Measurements from ENCODE around the gene C1orf116. TPM values are rescaled to one million over a fixed set of nuclear protein-coding genes. Genes with fewer than 3 reads are reported as not detected.
A peak's percentile ranks its signal among the peaks of the same experiment; 100 is the strongest.

The C1orf116 gene
- polyA plus RNA-seq, 6 donors from 2014 or later: 0.08 to 2.3 (median 0.12) TPM; not detected in 2

DNA sequence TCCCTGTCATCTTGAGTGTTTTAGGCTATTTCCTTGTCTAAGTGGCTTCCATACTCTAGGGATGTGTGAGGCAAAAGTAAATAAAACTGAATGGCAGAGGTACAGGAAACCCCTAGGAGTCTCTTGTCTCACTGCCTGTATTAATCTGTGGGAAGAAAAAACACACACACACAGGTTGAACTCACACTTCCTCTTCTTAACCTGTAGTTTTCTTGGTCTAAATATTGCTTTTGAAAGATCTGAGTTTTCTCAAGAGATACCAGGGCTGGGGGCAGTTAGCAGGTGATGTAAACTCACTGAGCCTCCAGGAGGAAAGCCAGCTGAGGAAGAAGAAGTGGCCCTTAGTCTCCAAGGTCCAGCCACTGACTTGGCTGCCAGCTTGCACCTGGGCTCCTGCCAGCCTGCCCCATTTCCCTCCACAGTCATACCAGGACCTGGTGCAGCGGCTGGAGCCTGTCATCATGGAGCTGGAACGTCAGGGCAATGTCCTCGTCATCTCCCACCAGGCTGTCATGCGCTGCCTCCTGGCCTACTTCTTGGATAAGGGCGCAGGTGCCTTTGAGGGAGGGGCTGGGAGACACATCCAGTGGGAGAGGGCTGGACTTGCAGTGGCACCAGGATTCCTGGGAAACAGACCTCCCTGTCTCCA is 37.4 kb upstream of the C1orf116 start:
- peaks cover 18 to 31% (median 24%) of the 10 kb centered on the region in 3 donors for H3K4me1 Mint-ChIP-seq
- H3K27me3 Mint-ChIP-seq: no peaks in the 10 kb centered on the region
- peak overlapping the region in 5 of 6 donors; percentile 4 to 71 (median 38) for H3K27ac Mint-ChIP-seq
- peaks cover 13 to 15% of the 10 kb centered on the region in 2 donors for H3K36me3 Mint-ChIP-seq
- no peak for DNase-seq
- no peaks in the 10 kb centered on the region for H3K9me3 Mint-ChIP-seq
- H3K4me3 Mint-ChIP-seq: peak overlapping the region in 5 of 8 donors; percentile 3 to 49 (median 26)
- ATAC-seq (ENCODE audit: low read depth in 2 of 2): peak; percentile 77 to 81

DNA sequence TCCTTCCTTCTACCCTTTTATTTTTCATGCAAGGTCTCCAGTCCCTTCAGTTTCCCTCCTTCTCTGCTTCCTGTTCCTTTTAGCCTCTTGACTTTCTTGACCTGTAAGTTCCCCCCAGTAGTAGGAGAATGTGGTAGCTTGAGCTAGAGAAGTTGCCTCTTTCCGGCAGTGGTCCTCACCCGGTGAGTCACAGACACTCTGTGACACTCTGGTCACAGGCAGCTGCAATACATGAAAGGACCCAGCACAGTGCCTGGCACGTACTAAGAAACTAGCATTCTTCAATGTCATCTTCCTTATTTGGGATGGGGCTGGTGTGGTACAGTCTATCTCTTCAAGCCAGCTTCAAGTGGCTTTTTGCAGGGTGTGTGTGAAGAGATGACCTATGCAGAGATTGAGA is 36.5 kb upstream of the C1orf116 start:
- H3K36me3 Mint-ChIP-seq: peaks cover 13 to 15% of the 10 kb centered on the region in 2 donors
- peaks cover 18 to 31% (median 24%) of the 10 kb centered on the region in 3 donors for H3K4me1 Mint-ChIP-seq

DNA sequence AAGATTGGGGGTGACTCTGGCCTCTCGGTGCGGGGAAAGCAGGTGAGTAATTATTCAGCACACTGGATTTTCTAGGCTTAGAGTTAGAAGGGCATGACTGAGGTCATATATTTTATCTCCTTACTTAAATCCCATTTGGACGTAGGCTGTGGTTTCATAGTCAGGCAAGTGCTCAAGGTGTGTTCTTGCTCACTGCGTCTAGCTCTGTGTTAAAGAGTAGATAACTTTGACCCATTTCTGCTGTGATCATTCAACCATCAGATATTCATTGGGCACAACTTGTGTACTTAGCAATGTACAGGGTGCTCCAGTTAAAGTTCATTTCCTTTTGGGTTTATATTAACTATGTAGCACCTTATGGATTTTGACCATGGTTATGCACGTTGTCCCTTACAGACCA is 35.1 kb upstream of the C1orf116 start:
- DNase-seq (no peak), ATAC-seq (ENCODE audit: low read depth in 2 of 2) (no peak)
- peak overlapping the region in 1 of 6 donors; percentile 36 for H3K27ac Mint-ChIP-seq
- H3K27me3 Mint-ChIP-seq: no peaks in the 10 kb centered on the region
- peaks cover 21 to 23% of the 10 kb centered on the region in 2 donors for H3K36me3 Mint-ChIP-seq
- no peaks in the 10 kb centered on the region for H3K9me3 Mint-ChIP-seq
- H3K4me1 Mint-ChIP-seq: peaks cover 18 to 31% (median 24%) of the 10 kb centered on the region in 3 donors
- no peak overlapping the region for H3K4me3 Mint-ChIP-seq

More for the DNA sequence above, 36.5 kb upstream of the C1orf116 start:
- Mint-ChIP-seq H3K9me3 (no peaks in the 10 kb centered on the region), H3K27me3 (no peaks in the 10 kb centered on the region), H3K4me3 (peak overlapping the region in 2 of 8 donors; percentile 20 to 51), H3K27ac (peak overlapping the region in 2 of 6 donors; percentile 4 to 13)
- no peak for DNase-seq
- ATAC-seq (ENCODE audit: low read depth in 2 of 2): no peak

DNA sequence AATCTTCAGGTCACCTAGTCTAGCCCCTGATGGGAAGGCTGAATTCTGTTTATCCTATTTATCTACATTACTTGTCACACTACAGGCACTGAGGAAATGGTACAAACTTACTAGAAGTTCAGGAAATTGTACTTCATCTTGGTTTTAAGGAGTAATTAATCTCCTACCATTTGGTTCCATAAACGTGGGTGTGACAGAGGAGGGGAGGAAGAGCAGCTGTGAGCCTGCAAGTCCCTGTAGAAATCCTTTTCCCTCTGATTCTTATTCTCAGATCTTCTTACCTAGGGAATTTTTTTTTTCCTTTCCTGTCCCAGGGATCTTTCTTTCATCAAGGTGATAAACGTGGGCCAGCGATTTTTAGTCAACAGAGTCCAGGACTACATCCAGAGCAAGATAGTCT is 34.6 kb upstream of the C1orf116 start:
- Mint-ChIP-seq H3K9me3 (no peaks in the 10 kb centered on the region), H3K4me1 (peaks cover 18 to 31% (median 24%) of the 10 kb centered on the region in 3 donors), H3K4me3 (no peak overlapping the region), H3K27me3 (no peaks in the 10 kb centered on the region), H3K27ac (peak overlapping the region in 1 of 6 donors; percentile 36), H3K36me3 (peaks cover 26 to 28% of the 10 kb centered on the region in 2 donors)
- DNase-seq: no peak
- ATAC-seq (ENCODE audit: low read depth in 2 of 2): no peak

DNA sequence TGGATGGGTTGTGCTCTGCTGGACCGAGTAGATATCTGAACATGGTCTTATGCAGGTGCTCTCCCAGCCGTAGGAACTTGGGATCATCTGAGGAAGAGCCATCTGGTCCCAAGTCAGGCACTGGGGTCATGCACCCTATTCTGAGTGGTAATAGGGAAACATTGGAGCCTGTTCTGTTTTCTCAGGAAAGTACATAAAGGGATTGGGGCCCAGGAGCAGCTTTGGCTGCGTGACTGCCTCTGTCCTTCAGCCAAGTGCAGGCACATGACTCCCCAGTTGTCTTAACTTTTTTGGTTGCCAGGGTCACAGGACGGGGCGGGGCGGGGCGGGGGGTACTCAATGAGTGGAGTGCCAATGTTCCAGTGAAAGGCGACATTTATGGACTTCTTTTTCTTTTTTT is 32.0 kb upstream of the C1orf116 start:
- no peaks in the 10 kb centered on the region for H3K9me3 Mint-ChIP-seq
- peaks cover 3 to 9% (median 7%) of the 10 kb centered on the region in 3 donors for H3K4me1 Mint-ChIP-seq
- ATAC-seq (ENCODE audit: low read depth in 2 of 2): no peak
- H3K4me3 Mint-ChIP-seq: no peak overlapping the region
- H3K27me3 Mint-ChIP-seq: no peaks in the 10 kb centered on the region
- no peak for DNase-seq
- H3K36me3 Mint-ChIP-seq: peaks cover 26 to 32% of the 10 kb centered on the region in 2 donors
- H3K27ac Mint-ChIP-seq: no peak overlapping the region

DNA sequence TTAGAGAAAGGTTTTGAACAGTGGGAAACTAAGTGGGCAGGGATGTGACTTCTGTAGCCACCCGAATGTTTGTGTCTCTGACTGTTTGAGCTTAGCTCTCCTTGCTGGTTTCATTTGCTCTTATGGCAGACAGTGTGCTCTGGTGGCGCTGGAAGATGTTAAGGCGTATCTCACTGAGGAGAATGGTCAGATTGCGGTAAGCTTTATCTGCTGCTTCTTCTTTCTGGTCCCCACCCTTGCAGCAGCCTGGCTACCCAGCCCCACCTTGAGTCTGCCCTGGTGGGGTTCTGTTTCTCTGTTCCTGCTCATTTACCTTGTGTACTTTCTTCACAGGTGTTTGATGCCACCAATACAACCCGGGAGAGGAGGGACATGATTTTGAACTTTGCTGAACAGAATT is 30.5 kb upstream of the C1orf116 start:
- Mint-ChIP-seq H3K9me3 (no peaks in the 10 kb centered on the region), H3K27me3 (no peaks in the 10 kb centered on the region), H3K27ac (no peak overlapping the region), H3K4me3 (no peak overlapping the region), H3K4me1 (peaks cover 4 to 12% (median 8%) of the 10 kb centered on the region in 3 donors), H3K36me3 (peaks cover 22 to 25% of the 10 kb centered on the region in 2 donors)
- ATAC-seq (ENCODE audit: low read depth in 2 of 2): no peak
- DNase-seq: no peak

DNA sequence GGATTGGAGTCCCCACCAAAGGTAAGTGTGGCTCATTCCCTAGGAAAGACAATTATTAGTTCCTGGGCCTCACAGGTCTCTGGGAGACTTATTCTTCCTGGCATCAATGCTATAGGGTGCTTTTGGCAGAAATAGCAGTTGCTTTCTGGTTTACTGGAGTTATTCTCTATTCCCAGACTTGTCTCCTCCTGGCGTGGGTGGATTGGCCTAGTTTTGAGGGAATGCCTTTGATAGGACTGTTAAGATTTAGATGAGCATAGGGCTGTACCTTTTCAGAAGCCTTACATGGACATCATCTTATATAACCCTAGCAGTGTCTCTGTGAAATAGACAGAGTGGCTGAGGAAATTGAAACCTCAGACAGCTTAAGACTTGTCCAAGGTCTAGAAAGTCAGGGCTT is 29.5 kb upstream of the C1orf116 start:
- DNase-seq (no peak), ATAC-seq (ENCODE audit: low read depth in 2 of 2) (no peak)
- Mint-ChIP-seq H3K9me3 (no peaks in the 10 kb centered on the region), H3K4me1 (peaks cover 4 to 12% (median 8%) of the 10 kb centered on the region in 3 donors), H3K36me3 (peaks cover 17 to 19% of the 10 kb centered on the region in 2 donors), H3K27ac (no peak overlapping the region), H3K27me3 (no peaks in the 10 kb centered on the region), H3K4me3 (no peak overlapping the region)

DNA sequence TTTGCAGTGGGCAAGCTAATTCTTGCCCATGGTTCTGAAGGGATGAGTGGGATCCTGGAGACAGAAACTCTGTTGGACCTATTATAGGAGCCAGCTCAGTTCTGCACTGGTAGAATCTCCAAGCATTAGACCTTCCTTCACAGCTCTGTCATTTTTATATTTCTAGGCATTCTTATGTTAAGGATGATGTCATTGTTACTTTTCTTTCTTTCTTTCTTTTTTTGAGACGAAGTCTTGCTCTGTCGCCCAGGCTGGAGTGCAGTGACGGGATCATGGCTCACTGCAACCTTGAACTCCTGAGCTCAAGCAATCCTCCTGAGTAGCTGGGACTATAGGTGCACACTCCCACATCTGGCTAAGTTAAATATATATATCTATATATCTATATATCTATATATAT is 28.0 kb upstream of the C1orf116 start:
- no peaks in the 10 kb centered on the region for H3K9me3 Mint-ChIP-seq
- H3K4me1 Mint-ChIP-seq: peaks cover 4 to 12% (median 12%) of the 10 kb centered on the region in 3 donors
- ATAC-seq (ENCODE audit: low read depth in 2 of 2) (no peak), DNase-seq (no peak)
- no peak overlapping the region for H3K27ac Mint-ChIP-seq
- H3K27me3 Mint-ChIP-seq: no peaks in the 10 kb centered on the region
- H3K36me3 Mint-ChIP-seq: peaks cover 19 to 24% of the 10 kb centered on the region in 2 donors
- no peak overlapping the region for H3K4me3 Mint-ChIP-seq

DNA sequence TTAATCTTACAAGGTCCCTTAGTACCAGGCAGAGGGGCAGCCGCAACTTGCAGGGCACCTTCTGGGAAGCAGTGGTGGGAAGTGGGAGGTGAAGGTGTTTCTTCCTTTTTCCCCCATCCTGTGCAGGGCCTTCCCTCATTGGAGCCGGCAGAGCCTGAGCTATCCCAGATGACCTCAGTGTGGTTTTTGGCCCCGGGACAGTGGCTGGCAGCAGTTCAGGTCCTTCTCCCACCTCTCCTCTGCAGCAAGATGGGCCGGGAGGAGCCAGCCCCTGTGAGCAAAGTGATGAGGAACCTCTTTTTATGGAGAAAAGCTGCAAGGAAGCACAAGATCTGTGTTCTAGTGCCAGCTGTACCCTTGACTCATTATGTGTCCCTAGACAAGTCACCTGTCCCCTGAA is 27.3 kb upstream of the C1orf116 start:
- Mint-ChIP-seq H3K9me3 (no peaks in the 10 kb centered on the region), H3K4me3 (no peak overlapping the region), H3K36me3 (peaks cover 19 to 24% of the 10 kb centered on the region in 2 donors), H3K27ac (peak overlapping the region in 2 of 6 donors; percentile 10 to 53), H3K27me3 (no peaks in the 10 kb centered on the region), H3K4me1 (peaks cover 7 to 19% (median 17%) of the 10 kb centered on the region in 3 donors)
- no peak for DNase-seq
- no peak for ATAC-seq (ENCODE audit: low read depth in 2 of 2)

DNA sequence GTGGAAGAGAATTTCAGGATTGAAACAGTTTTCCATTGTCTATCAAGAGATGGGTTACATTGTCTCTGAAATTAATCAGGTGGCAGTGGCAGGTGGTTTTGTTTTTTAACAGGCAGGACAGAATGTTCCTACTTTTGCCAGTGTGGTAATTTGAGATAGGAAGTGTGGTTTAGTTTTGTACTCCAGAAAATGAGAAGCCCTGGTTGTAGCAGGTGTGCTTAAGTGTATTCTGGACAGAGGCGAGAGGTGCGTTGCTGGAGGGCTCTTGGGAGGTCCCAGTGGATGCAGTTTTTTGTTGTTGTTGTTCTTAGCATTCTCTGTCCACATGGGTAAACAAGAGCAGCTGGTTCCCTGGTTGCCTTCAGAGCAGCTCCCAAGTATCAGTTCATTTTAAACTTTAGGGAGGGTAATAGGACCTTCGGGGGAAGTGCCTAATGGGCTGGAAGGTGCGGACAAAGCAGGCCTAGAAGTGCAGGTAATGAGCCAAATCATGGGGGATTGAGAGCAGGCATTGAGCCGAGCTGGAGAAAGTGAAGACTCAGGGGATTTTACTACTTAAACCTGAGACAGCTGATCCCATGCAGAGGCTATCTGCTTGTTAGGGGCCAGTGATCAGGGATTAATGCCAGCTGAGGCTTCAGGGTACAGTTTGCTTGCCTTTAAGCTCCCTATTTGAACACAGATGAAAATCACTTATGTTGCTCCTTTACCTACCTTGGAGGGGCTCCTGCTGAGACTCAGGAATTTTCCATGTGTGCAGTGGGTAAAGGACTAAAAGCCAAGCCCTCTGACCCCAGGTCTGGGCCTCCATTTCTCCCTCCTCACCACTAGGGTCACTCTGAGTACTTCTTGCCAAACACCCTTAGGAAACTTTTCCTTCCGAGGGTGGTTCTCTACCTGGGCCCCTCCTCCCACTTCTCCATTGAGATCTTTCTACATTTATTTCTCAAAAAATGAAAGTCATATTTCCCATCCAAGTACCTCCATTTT is 26.6 kb upstream of the C1orf116 start:
- H3K4me3 Mint-ChIP-seq: no peak overlapping the region
- no peak for DNase-seq
- peaks cover 19 to 24% of the 10 kb centered on the region in 2 donors for H3K36me3 Mint-ChIP-seq
- ATAC-seq (ENCODE audit: low read depth in 2 of 2): no peak
- no peaks in the 10 kb centered on the region for H3K27me3 Mint-ChIP-seq
- peaks cover 14 to 26% (median 24%) of the 10 kb centered on the region in 3 donors for H3K4me1 Mint-ChIP-seq
- H3K9me3 Mint-ChIP-seq: no peaks in the 10 kb centered on the region
- H3K27ac Mint-ChIP-seq: peak overlapping the region in 5 of 6 donors; percentile 10 to 54 (median 44)

DNA sequence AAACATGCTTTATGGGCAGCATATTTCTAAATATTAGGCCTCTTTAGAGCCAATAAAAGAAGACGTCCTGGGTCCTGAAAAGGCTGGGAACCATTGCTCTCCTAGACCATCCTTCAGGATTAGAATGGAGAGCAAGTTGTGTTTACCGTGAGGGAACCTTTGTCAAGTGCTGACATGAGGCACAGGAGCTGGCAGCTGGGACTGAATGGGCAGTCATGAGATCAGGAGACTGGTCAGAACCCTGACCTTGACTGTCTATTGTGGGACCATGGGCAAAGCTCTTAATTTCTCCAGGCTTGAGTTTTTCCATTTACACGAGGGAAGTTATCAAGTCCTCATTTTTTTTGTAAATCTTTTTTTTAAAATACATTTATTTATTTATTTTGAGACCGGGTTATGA is 25.7 kb upstream of the C1orf116 start:
- no peak for DNase-seq
- no peak for ATAC-seq (ENCODE audit: low read depth in 2 of 2)
- Mint-ChIP-seq H3K36me3 (peaks cover 15 to 24% of the 10 kb centered on the region in 2 donors), H3K4me3 (no peak overlapping the region), H3K9me3 (no peaks in the 10 kb centered on the region), H3K27ac (peak overlapping the region in 1 of 6 donors; percentile 54), H3K27me3 (no peaks in the 10 kb centered on the region), H3K4me1 (peaks cover 21 to 35% (median 30%) of the 10 kb centered on the region in 3 donors)

DNA sequence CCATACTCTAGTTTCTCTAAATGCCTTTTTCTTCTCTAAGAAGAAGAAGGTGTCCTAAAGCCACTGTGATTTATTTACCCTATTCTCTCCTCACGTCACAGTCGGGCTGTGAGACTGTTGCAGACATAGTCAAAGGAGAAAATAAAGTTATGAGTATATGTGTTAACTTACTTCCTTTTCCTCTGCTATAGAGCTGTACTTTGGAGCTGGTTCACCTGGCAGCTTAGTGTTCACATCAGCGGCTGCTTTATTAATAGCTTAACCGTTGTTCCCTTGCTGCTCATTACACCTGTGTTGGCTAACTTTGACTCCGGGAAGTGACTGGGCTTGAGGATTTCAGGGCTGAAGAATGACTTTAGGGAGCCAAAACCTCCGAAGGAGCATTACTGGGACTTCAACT is 24.1 kb upstream of the C1orf116 start:
- H3K9me3 Mint-ChIP-seq: no peaks in the 10 kb centered on the region
- no peaks in the 10 kb centered on the region for H3K27me3 Mint-ChIP-seq
- DNase-seq: no peak
- no peak for ATAC-seq (ENCODE audit: low read depth in 2 of 2)
- H3K36me3 Mint-ChIP-seq: peaks cover 0 to 9% of the 10 kb centered on the region in 2 donors
- peaks cover 28 to 51% (median 42%) of the 10 kb centered on the region in 3 donors for H3K4me1 Mint-ChIP-seq
- H3K4me3 Mint-ChIP-seq: peak overlapping the region in 1 of 8 donors; percentile 53
- H3K27ac Mint-ChIP-seq: peak overlapping the region in 2 of 6 donors; percentile 43 to 80

DNA sequence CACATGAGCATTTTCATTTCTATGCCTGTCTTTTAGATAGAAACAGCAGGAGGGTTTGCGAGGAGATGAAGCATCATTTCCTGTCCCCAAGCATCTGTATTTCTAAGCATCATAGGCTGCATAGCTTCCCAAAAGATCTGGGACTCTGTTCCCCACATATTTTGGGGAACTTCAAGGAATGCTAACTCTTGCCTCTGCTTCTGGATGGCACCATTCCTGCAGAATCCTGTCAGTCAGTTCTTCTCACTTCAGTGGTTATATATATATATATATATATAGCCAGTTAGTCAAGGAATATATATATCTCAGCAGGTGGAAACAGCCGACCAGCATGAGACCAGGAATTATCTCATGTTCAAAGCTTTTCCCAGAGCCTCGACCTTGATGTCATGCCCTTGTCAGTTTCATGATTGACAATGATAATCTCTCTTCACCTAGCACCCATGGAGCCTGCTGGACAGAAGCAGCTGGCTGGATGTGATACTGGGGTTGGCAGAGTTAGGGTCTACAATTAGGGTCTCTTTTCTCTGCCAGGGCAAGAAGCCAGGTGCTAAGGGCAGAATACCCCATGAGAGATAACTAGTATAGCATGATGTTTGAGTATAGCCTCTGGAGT is 22.9 kb upstream of the C1orf116 start:
- Mint-ChIP-seq H3K4me3 (peak overlapping the region; percentile 93 to 100 (median 98)), H3K27me3 (no peaks in the 10 kb centered on the region), H3K36me3 (peaks cover 0 to 9% of the 10 kb centered on the region in 2 donors), H3K27ac (peak overlapping the region; percentile 30 to 100 (median 99)), H3K4me1 (peaks cover 33 to 59% (median 52%) of the 10 kb centered on the region in 3 donors), H3K9me3 (peaks cover 0 to 3% (median 0%) of the 10 kb centered on the region in 7 donors)
- ATAC-seq (ENCODE audit: low read depth in 2 of 2): no peak
- DNase-seq: no peak

Measured in naive B cell (primary cell).